GM21825 (cell line): ENCODE data around the gene RXRG.
"Not testable (repeated sequence)": the region's sequence is repeated elsewhere in the genome, so short reads cannot be mapped to it uniquely, and the experiment has no call there.

Source experiments
- ATAC-seq: cut with Tn5 transposase; IDR thresholded peaks from one replicate; pipeline ENCODE4 v1.9.1; 2021; ENCODE audit warnings: mild to moderate bottlenecking, moderate library complexity; ENCODE audit not compliant: unreplicated experiment

The RXRG gene

GRCh38 chr1:165444897-165445370, at the start of gene RXRG:
RXRG (minus strand) TSS chr1:165445126; CDS start chr1:165444893, 233 bp downstream.
- ATAC-seq, result no peak

- no peak for ATAC-seq
These were observed 48.0 kb upstream of the RXRG start for GRCh38 chr1:165492845-165493373.

DNA sequence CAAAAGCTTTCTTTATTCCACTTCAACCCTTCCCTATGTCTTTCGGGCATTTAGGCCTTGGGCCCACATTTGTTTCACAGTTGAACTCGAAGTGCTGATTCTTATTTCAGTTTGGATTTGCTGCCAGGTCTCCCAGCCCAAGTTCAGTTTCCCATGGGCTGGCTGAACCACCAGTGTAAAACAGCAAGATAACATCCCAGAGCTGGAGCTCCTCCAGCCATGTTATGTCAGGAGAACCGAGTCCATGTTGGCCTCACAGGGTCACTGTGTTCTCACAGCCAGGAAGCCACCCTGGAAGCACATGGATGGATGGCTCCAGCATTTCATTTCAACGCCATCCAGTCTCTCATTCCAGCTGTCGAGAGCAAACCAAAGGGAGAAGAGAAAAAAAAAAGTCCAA, 45.2 kb upstream of the RXRG start:
- no peak for ATAC-seq

- ATAC-seq, result no peak
These were observed 43.0 kb upstream of the RXRG start for GRCh38 chr1:165487921-165488320.

DNA sequence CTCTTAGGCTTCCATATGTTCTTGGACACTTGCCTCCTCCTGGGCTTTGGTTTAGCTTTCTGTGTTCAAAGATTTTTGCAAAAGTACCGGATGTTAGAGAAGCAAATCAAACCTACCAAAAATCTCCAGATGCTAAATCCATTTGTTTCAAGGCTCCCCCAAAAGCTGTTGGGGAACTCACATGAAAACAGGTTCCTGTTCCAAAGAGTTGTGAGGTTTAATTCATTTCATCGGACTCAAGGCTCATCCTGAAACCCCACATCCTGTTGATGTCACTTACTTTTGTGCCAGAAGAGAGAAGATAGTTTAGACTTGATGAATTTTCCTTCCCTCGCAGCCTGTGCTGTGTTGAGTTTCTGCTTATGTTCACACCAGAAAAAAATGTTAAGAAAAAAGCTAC, 41.7 kb upstream of the RXRG start:
- no peak for ATAC-seq

GRCh38 chr1:165485716-165486115, 40.8 kb upstream of the RXRG start:
- ATAC-seq, result no peak

- ATAC-seq, result no peak
These were observed 39.6 kb upstream of the RXRG start for GRCh38 chr1:165484532-165484931.

DNA sequence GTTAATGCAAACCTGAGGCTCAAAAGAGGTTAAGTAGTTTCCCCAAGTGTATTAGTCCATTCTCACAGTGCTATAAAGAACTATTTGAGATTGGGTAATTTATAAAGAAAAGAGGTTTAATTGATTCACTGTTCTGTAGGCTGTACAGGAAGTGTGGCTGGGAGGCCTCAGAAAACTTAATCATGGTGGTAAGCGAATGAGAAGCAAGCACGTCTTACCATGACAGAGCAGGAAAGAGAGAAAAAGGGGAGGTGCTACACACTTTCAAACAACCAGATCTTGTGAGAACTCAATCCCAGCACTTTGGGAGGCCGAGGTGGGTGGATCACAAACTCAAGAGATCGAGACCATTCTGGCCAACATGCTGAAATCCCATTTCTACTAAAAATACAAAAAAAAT, 38.5 kb upstream of the RXRG start:
- no peak for ATAC-seq

DNA sequence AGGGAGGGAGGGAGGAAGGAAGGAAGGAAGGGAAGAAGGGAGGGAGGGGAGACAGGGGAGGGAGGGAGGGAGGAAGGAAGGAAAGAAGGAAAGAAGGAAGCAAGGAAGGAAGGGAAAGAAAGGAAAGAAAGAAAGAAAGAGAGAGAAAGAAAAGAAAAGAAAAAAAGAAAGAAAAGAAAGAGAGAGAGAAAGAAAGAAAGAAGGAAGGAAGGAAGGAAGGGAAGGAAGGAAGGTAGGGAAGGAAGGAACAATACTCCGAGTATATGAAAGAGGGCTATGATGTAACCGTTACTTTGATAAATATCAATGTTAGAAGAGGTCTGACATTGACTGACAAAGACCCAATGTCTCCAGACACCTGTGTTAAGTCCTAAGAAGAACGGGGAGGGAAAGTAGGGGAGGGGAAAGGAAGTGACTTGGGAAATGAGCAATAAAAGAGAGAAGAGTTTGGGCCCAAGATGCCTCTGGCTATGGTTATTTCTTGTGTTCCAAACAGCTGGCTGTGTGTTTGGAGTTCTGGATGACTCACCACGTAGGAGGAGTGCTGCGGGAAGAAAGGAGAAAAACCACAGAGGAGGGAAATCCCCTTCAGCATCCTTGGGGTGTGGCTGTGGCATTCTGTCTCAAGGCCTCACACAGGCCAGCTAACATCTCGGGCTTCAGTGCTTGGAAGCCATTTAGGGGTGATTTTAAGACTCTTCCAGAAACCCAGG, 37.0 kb upstream of the RXRG start:
- no peak for ATAC-seq

- no peak for ATAC-seq
These were observed 31.9 kb upstream of the RXRG start for GRCh38 chr1:165476776-165477175.

DNA sequence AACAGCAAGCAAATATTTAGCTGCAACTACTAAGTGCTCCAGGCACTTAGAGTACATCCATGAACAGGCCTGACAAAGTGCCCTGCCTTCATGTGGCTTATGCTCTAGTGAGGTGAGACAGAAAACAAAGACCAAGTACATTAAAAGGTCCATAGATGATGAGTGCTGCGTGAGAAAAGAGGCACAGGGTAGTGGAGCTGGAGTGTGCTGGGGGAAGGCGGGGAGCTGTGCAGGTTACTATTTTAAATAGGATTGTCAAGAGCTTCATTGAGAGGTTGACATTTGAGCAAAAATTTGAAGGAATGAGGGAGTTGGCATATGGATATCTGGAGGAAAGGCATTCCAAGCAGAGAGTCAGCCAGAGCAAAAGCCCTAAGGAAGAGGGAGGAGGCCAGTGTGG, 29.3 kb upstream of the RXRG start:
- ATAC-seq, result no peak

DNA sequence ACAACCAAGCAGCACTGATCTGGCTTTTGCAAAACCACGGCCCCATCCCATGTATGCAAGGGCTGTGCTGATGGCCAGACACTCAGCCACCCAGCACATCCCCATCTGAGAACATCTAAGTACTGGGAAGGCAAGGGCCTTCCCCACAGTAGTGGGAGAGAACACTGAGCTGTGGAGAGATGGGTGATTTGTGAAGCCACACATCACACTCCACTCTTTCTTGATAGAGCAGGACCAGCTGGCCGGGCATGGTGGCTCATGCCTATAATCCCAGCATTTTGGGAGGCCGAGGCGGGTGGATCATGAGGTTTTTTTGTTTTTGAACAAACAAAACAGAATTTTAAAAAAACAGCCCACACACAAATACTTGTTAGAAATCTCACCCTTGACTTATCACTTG, 28.2 kb upstream of the RXRG start:
- no peak for ATAC-seq

DNA sequence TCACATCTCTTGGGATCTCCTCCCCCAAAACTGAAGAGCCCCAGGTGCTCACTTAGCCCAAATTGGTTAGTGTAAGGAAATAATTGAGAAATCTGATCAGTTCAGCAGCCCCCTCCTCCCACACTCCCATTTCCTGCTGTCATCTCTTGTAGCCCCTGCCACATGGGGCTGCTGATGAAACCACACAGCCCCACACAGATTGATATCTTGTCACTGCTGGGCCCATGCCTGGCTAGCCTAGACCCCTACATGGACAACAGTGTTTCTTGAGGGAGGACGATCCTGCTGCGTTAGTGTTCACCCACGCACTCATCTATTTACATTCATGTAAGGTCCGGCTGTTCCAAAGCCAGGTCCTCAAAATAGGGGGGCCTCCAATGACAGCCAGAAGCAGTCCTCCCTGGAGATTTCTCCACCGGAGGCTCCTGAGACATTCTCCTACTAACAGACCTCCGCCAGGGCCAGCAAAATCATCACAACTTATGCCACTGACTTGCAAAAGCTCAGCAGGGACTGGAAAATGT, 23.9 kb upstream of the RXRG start:
- no peak for ATAC-seq

DNA sequence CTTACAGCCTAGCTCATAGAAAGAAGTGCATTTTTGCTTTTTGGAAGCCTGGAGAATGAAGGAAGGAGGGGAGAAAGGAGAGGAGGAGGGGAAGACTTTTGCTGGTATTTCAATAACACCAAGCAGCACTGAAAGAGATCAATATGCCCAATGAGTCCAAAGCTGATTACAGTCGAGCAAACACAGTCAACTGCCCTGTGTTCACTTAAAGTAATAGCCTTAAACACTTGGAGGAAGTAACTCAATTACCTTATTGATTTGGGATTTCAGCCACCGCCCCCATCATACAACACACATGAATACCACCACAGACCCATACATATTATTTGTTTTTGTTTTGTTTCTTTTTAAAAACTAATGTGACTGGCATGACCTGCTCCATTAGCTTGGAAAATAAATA, 23.3 kb upstream of the RXRG start:
- no peak for ATAC-seq

GRCh38 chr1:165467706-165468105, 22.8 kb upstream of the RXRG start:
- no peak for ATAC-seq

- no peak for ATAC-seq
These were observed 19.1 kb upstream of the RXRG start for GRCh38 chr1:165463978-165464377.

GRCh38 chr1:165459683-165460082, 14.8 kb upstream of the RXRG start:
- ATAC-seq, result not testable (repeated sequence)

GRCh38 chr1:165456861-165457260, 11.9 kb upstream of the RXRG start:
- ATAC-seq, result no peak

- no peak for ATAC-seq
These were observed 11.2 kb upstream of the RXRG start for GRCh38 chr1:165456114-165456513.

DNA sequence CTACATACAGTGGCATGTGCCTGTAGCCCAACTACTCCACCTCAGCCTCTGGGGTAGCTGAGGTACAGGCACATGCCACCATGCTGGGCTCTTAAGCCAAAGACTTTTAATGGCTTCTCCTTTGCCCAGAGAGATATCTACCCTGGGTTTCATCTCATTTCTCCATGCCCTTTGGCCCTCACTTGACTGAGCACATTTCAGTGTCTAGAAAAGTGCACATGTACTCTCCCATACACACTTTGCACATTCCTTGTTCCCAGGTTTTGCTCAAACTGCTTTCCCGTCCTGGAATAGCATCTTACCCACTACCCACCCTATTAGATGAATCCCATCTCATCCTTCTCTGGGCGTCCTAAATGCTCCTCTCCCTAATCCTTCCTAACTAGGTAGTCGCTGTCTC, 10.2 kb upstream of the RXRG start:
- no peak for ATAC-seq

DNA sequence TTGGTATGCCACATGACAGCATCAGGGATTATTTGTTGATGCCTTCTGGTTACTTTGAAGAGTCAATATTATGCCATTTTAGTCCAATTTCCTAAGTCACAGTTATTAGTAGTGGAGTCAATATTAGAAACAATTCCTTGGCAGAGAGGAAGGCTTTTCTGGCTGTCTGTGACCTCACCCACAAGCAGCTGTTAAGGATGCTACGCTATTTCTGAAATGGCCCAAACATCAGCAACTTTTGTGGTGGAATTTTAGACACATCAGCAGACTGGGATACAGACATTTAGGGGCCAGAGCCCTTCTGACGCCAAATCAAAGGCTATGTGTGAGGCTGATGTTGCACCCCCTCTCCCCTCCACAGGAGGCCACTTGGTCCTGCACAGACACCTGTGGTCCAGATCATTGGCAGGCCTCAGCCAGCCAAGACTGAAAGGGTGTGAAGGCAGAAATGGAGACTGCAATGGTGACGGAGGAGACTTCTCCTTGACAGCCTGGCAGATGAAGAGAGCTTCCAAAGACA, 9.2 kb upstream of the RXRG start:
- ATAC-seq, result no peak

GRCh38 chr1:165452336-165453130, 7.6 kb upstream of the RXRG start:
- no peak for ATAC-seq
